GM21737 (cell line): ENCODE data around the gene B3GALT4.
A peak's percentile ranks its signal among the peaks of the same experiment; 100 is the strongest.

ENCODE experiments used
- ATAC-seq: cut with Tn5 transposase; IDR thresholded peaks from one replicate; pipeline ENCODE4 v1.9.1; 2021; ENCODE audit warnings: mild to moderate bottlenecking, moderate library complexity; ENCODE audit not compliant: unreplicated experiment

The B3GALT4 gene

DNA sequence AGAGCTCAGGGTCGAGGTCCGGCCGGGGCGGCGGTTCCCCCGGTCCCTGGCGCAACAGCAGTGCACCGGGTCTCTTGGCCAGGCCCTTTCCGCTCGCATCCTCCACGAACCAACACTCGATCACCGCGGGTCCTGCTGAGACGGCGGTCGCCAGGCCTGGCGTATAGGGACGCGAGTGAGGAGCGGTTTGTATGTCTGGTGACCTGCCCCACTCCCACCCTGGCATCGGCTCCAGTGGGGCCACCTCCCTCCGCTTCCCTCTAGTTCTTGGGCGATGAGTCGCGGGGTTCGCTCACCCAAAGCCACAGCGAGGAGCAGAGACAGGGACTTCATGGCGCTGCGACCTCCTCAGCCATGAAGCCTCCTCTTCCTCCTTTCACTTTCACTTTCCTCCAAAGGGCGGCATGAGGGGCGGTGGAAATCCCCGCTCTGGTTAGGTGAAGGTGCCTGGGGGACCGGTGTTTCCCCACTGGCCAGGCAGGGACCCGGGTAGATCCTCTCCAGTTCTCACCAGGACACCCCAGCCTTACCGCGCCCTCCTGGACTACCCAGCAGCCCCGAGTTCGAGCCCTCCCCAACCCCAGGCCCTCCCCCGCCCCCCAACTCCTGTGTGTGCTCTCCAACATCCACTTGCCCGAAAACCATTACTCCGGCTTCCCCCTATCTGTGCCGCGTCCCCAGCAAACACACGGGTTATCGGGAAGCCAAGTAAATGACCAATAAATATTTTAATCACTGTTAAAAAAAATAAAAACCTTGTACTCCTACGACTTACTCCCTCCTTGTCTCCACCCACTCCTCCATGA, 37.0 kb downstream of the B3GALT4 start, which contains the start of gene TAPBP:
TAPBP (minus strand) TSS at position 370 of the 806 bp plus-strand sequence; CDS start at position 333, 37 bp downstream.
- ATAC-seq, result peak; percentile 34

DNA sequence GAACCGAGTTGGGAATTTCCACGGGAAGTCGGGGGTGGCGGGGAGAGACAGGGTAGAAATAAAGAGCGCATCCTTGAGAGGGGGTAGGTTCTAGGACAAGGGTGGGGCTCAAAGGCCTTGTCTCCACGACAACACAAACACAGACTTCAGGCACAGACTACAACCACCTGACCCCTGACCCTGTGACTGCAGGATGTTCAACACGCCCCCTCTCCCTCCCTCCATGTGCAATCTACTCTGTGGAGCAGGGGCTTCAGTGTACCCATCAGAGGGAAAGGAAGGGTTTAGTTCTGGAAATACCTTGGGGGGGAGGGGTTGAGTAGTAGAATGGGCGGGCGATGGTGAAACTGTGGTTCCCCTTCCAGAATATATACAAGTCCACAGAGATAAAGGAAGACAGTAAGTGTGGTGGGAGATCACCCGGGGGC, 37.6 kb downstream of the B3GALT4 start:
- ATAC-seq, result no peak

DNA sequence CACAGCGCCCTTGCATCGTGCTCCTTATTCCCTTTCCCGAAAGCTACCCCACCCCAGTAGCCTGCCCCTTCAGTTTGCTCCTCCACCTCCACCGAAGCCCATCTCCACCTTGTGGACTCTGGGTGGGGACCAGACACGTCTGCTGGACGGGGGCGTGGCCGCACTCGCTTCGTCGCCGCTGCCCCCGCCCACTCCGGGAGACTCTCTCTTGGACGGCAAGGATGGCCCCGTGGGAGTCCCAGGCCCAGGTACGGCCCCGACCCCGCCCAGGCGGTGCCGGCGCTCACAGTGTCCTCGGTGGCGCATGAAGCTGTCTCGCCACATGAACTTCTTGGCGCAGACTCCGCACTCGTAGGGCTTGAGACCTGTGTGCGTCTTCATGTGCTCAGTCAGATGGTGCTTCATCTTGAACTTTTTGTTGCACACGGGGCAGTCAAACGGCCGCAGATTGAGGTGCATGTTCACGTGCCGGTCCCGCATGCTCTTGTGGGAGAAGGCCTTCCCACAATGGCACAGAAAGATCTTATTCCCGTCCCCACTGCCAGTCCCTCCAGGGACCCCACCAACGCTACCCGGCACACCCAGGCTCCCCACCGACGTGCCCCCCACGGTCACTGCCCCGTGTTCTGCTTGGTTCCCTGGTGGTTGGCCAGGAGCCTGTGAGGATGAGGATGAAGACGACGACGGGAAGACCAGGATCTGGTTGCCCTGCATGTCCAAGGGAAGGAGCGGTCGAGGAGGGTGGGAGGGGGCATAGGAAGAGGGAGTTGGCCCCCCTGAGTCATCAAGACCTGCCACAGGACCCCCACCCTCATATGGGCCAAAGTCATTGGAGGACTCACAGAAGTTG, 38.2 kb downstream of the B3GALT4 start:
- no peak for ATAC-seq

DNA sequence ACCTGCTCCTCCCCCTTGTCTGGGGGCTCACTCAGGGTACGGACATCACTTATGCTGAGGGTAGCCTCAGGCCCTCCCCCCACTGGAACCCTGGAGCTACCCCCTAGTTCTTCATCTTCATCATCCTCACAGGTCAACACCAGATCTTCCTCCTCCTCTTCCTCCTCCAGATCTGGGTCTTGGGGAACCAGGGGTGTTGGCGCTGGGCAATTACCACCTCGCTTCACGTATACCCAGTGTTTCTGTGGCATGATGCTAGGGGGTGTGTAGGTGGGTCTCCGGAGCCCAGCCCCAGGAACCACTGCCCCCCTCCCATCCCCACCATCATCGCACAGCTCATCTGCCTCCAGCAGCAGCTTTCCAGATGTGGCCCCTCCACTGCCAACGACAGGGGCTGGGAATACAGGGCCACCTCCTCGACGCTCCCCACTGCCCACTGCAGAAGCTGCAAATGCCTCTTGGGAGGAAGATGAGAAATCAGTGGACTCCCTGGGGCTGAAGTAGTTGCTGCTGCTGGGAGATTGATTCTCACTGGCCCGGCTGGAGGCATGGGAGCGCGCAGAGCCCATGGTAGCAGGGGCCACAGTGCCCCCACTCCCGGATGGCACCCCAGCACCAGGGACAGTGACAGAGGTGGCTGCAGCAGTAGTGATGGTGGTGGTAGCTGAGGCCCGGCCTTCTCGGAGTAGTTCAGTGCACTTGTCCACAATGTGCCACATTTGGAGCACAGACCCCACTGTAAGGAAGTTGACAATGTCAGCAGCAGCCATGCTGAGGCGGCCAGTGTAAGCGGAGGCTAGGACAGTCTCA, 39.1 kb downstream of the B3GALT4 start:
- no peak for ATAC-seq

DNA sequence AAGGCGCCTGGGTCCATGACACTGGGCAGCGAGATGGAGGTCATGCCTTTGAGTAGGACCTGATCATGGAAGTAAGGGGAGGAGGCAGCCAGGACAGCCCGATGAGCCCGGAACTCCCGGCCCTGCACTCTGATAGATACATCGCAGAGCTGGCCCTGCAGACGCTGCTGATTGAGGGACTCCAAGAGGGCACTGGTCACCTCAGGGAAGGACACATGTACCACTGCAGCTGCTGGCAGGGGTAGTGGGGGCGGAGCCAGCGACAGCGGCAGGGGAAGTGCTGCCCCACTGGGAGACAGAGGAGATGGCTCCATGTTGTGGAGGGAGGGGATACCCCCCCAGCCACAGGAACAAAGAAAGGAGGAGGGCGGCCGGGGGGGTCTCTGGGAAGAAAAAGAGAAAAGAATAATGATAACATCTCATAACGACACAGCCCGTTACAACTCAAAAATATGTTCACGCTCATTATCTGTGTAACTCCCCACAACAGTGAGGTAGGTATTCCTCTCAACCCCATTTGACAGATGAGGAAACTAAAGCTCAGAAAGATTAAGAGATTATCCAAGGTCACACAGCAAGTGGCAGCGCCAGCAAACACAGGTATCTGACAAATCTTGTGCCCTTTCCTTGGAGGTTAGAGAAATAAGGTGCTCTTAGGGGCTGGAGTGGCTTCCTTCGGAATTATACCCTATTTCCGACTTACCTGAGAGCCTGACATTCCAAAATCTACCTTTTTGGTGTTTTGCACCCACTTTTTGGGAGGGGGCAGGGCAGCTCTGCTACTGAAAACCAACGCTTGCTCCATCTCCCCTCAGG, 39.9 kb downstream of the B3GALT4 start:
- ATAC-seq, result no peak

DNA sequence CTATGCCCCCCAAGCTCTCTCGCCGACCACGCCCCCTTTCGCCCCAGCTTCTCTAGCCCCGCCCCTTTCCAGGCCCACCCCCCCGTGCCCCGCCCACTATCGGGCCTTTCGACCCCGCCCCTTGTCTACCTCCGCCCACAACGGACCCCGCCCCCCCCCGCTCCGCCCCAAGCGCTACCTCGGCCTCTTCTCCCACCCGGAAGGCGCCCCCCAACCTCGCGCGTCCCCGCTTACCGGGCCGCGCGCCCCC, 40.4 kb downstream of the B3GALT4 start:
- ATAC-seq, result no peak

DNA sequence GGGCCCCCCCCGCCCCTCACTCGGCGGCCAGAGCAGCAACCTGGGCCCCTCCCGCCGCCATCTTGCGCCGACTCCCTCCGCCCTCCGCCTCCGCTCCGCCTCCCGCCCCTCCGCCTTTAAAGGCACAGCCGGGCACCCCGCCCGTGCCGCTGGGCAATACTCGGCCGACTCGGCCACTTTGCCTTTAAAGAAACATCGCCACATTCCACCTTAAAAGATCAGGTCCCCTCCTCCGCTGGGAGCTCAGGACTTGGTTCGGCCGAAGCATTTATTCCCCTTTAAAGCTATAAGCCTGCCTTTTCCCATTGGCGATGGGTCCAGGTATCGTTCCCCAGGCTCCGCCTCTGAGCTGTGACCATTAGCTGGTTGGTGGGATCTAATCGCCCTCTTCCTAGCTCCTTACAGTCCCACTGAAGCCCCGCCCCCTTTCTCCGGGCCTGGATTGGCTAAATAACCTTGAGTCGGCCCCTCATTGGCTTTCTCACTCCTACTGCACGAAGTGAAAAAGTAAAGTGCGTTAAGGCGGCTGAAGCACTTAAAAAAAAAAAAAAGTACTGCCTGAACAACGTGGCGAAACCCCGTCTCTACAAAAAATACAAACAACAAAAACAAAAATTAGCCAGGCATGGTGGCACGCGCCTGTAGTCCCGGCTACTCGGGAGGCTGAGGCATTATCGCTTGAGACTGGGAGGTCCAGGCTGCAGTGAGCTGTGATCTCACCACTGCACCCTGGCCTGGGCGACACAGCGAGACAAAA, 40.9 kb downstream of the B3GALT4 start, which contains the start of gene ZBTB22:
ZBTB22 (minus strand) TSS at position 76 of the 757 bp plus-strand sequence. CDS start 828 bp downstream, outside the sequence.
- peak; percentile 43 for ATAC-seq

DNA sequence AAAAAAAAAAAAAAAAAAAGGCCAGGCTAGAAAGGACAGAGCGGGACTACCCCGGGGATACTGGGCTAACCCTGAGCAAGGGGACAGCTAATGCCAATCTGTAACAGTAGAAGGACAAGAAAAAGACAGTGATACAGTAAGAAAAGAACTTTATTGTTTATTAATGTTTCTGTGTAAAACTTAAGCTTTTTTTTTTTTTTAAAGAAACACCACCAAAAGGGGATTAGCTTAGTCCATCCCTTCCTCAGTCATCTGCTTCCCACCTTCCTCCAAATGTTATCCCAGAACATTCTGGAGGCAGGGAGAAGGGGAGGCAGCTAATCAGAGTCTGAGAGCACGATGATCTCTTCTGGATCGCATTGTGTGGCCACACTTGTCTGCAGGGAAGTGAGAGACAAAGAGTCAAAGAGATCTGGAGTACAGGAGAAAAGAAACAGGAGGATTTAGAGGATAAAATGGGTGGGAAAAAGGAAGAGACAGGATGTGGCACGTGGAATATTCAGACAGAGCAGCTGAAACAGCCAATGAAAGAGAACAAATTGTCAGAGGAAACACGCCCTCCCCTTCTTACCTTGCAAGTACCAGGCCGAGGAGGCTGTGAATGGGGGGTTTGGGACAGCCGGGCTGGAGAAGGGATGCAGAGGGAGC, 41.6 kb downstream of the B3GALT4 start:
- ATAC-seq, result no peak

DNA sequence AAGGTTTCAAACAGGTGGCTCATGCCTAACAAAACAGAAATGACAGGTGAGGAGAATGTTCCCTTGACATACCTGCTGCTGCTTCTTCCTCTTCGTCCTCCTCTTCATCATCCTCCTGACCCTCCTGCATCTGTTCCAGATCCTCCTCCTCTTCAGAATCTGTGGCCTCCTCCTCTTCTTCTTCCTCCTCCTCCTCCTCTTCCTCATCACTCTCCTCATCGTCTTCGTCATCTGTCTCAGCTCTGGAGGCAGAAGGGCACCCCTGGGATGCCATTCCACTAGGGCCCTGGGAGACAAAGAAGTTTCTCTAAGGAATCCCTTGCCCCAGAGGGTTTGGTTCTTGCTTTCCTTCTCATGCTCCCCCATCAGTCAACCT, 43.0 kb downstream of the B3GALT4 start:
- no peak for ATAC-seq

DNA sequence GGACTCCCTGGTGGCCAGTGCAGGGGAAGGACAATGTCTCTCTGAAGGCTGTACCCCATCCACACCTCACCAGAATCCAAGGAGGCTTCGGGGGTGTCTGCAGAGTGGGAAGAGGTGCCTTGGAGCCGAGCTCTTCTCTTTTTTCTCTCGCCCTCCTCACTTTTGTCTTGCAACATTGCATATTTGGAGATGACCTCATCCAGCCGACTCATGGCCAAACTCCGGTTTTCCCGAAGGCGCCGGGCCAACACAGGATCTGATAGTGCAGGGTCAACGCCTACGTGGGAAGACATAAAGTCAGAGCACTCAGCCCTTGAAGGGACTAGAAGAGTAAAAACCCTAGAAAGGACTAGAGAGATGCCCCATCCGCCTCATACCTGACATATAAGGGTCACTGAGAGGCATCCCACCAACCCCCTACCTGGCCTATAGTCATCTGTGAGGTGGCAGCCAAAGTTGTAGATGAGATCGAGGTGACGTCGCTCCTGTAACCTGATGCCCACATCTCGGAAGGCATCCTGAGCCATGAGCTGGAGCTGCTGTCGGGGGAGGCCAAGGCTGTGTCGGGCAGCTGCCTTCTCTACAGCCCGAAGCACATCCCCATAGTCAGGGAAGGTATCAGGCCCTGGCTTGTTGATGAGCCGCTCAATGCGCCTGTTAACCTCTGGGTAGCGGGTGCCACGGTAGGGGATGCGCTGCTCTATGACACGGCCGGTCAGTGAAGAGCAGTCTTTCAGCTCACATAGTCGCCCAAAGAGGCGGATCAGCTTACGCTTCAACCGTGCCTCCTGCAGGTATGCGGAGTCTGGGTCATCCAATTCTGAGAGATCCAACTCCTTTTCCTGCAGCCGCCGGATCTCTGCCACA, 43.6 kb downstream of the B3GALT4 start:
- no peak for ATAC-seq

DNA sequence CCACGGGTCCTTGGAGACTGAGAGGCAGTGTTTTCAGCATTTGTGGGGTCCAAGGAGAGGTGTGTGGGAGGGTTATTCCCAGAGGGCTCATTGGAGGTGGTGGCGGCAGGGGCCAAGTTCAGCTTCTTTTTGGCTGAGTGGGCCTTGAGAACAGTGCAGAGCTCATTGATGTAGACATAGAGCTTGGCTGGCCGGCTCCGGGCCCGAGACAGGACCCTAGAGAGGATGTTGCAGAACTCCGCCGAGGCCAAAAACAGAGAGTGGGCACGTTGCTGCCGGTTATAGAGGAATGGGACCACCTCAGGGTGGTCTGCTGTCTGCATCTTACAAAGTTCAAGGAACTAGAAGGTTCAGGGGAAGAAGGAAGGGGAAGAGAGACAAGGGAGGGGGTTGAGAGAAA, 44.3 kb downstream of the B3GALT4 start:
- ATAC-seq, result no peak

DNA sequence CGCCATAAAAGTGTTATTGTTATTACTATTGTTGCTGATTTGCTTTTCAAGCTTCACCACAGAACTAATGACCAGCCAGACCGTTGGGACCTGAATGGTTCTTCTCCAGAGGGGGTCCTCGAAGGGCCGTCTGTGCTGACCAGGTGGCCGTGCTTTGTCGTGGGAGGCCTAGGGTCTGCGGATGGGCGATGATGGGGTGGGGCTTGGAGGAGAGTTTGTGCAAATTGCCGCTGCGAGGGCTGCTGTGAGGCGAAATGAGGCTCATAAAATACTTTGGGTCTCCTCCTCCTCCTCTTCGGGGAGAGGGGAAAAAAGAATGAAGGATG, 46.7 kb downstream of the B3GALT4 start:
- ATAC-seq, result no peak

DNA sequence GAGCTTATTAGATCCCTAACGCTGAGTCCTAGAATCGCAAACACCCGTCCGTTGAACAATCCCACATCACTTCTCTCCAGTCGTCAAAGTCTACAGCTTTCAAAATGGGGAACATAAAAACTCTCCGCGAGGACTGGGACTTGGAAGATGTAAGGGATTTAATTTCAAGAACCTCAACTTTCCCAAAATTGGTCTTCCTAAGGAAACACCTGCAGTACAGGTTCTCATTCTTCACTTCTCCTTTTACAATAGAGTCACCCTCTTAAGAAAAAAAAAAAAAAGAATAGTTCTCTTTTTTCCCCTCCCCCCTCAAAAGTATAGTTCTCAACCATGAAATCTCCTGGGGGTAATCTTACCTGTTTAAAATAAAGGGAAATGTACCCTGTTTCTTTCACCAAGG, 47.2 kb downstream of the B3GALT4 start:
- ATAC-seq, result no peak
